ENCODE data around the gene GPD1L.

GRCh38 chr3:32127219-32127826 is 20.9 kb downstream of the GPD1L start:
- no peak for TF ChIP-seq CTCF (conservative IDR thresholded peaks at IDR 0.05 in 1 of 2, IDR thresholded peaks at IDR 0.05 in 1 of 2; ENCODE audit: extremely low read depth in 1 of 2, insufficient read depth in 1 of 2, low read depth in 1 of 2, low read length in 2 of 2)
- TF ChIP-seq EZH2 (IDR thresholded peaks at IDR 0.05; ENCODE audit: borderline replicate concordance, low read length) = no peak

All from mammary epithelial cell (primary cell).